ENCODE measurements around the gene SYNE3. TPM values are rescaled to one million over a fixed set of nuclear protein-coding genes. Genes with fewer than 3 reads are reported as not detected.
A peak's percentile ranks its signal among the peaks of the same experiment; 100 is the strongest.

The SYNE3 gene
- total RNA-seq, 4 donors from 2014 or later, result 4.9 to 36.1 (median 15.2) TPM

GRCh38 chr14:95526483-95527386 is 10.3 kb upstream of the SYNE3 start:
- Histone ChIP-seq H3K4me3 (no peak overlapping the region), H3K36me3 (no peaks in the 10 kb centered on the region), H3K9me3 (no peaks in the 10 kb centered on the region), H3K27ac (peak overlapping the region; percentile 81 to 83), H3K4me1 (peaks cover 0 to 15% of the 10 kb centered on the region in 2 donors), H3K27me3 (no peaks in the 10 kb centered on the region)
- intact Hi-C loops (cut with DNase I; ENCODE audit: low total_unique reads), result loop anchor here (5.0 kb wide), 1 partner anchor 84 kb away; no protein-coding TSS in a partner anchor
- TF ChIP-seq CTCF (IDR thresholded peaks at IDR 0.05) (no peak), POLR2A (IDR thresholded peaks at IDR 0.05) (no peak)
- DNase-seq, result no peak

GRCh38 chr14:95525999-95526398 is 9.5 kb upstream of the SYNE3 start:
- Histone ChIP-seq H3K4me1 (peaks cover 0 to 9% of the 10 kb centered on the region in 2 donors), H3K27ac (peak overlapping the region; percentile 81 to 83), H3K9me3 (no peaks in the 10 kb centered on the region), H3K36me3 (no peaks in the 10 kb centered on the region), H3K27me3 (no peaks in the 10 kb centered on the region), H3K4me3 (no peak overlapping the region)
- intact Hi-C loops (cut with DNase I; ENCODE audit: low total_unique reads), result loop anchor here (5.0 kb wide), 1 partner anchor 84 kb away; no protein-coding TSS in a partner anchor
- no peak for DNase-seq
- no peak for TF ChIP-seq POLR2A (IDR thresholded peaks at IDR 0.05)
- no peak for TF ChIP-seq CTCF (IDR thresholded peaks at IDR 0.05)

- no peak overlapping the region for H3K4me3 ChIP-seq
- H3K27ac ChIP-seq, result no peak overlapping the region
- H3K9me3 ChIP-seq, result no peaks in the 10 kb centered on the region
- no peaks in the 10 kb centered on the region for H3K27me3 ChIP-seq
- H3K4me1 ChIP-seq, result peaks cover 0 to 8% of the 10 kb centered on the region in 2 donors
- TF ChIP-seq POLR2A (IDR thresholded peaks at IDR 0.05) (no peak), CTCF (IDR thresholded peaks at IDR 0.05) (no peak)
- no peaks in the 10 kb centered on the region for H3K36me3 ChIP-seq
- DNase-seq, result no peak
- intact Hi-C loops (cut with DNase I; ENCODE audit: low total_unique reads), result loop anchor here (5.0 kb wide), 1 partner anchor 83 kb away; no protein-coding TSS in a partner anchor
Observed at GRCh38 chr14:95524706-95525512, 8.5 kb upstream of the SYNE3 start.

- TF ChIP-seq POLR2A (IDR thresholded peaks at IDR 0.05) (no peak), CTCF (IDR thresholded peaks at IDR 0.05) (no peak)
- intact Hi-C loops (cut with DNase I; ENCODE audit: low total_unique reads), result no loop called here
- DNase-seq, result no peak
- Histone ChIP-seq H3K4me1 (peaks cover 0 to 8% of the 10 kb centered on the region in 2 donors), H3K27ac (no peak overlapping the region), H3K4me3 (no peak overlapping the region), H3K36me3 (no peaks in the 10 kb centered on the region), H3K27me3 (no peaks in the 10 kb centered on the region), H3K9me3 (no peaks in the 10 kb centered on the region)
Observed at GRCh38 chr14:95523815-95524448, 7.5 kb upstream of the SYNE3 start.
